ENCODE data around the gene BTLA.

The BTLA gene

GRCh38 chr3:112417696-112418318 is 81.5 kb downstream of the BTLA start:
- Mint-ChIP-seq H3K36me3 (ENCODE audit: insufficient read depth) (no peaks in the 10 kb centered on the region), H3K27me3 (peaks cover 7 to 14% of the 10 kb centered on the region in 2 donors), H3K9me3 (no peaks in the 10 kb centered on the region), H3K27ac (no peak overlapping the region), H3K4me1 (ENCODE audit: low read depth in 2 of 2) (peaks cover 0 to 2% of the 10 kb centered on the region in 2 donors), H3K4me3 (no peak overlapping the region)
- ATAC-seq (replicated peaks) (no peak), DNase-seq (no peak)

DNA sequence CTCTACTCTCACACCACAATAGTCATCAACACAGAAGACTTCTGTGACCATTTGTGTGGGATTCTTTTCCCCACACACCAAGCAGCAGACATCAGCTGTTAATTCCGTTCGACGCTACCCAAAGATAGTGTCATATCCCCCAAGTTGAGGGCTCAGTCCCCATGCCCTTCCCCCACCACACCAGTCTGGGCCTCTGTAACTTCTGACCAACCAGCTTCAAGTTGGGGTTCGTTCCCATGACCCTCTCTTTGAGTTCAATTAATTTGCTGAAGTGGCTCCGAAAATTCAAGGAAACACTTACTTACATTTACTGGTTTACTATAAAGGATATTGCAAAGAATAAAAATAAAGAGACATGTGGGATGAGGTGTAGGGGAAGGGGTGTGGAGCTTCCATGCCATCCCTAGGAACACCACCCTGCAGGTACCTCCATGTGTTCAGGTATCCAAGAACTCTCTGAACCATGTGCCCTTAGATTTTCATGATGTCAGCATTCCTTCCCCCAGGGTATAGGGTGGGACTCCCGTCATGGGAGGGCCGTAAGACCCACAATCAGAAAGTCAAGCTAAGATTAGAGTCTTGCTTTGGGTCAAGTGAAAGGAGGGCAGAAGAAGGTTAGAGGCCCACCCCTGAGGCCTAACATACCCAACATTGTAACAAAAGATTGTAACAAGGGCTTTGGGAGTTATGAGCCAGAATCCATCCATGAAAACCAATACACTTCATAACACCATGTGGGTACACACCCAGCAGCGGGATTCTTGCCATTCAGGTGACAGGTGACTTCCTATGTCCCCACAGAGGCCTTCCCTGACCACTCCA is 82.7 kb downstream of the BTLA start:
- no peak overlapping the region for H3K4me3 Mint-ChIP-seq
- H3K27ac Mint-ChIP-seq = no peak overlapping the region
- H3K27me3 Mint-ChIP-seq = peaks cover 4 to 14% of the 10 kb centered on the region in 2 donors
- H3K4me1 Mint-ChIP-seq (ENCODE audit: low read depth in 2 of 2) = peaks cover 0 to 2% of the 10 kb centered on the region in 2 donors
- no peaks in the 10 kb centered on the region for H3K36me3 Mint-ChIP-seq (ENCODE audit: insufficient read depth)
- DNase-seq = no peak
- no peaks in the 10 kb centered on the region for H3K9me3 Mint-ChIP-seq
- no peak for ATAC-seq (replicated peaks)

DNA sequence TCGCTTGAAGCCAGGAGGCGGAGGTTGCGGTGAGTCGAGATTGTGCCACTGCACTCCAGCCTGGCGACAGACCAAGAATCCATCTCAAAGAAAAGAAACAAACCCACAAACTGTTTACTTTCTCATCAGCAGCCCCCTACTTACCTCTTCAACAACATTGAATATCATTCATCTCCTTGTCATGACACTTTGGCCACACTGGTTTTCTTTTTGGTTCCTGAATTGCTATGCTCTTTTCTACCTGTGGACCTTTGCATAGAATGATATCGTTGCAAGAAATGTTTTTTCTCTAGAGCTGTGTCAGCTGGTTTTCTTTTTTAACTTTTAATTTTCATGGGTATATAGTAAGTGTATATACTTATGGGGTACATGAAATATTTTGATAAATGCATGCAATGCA is 83.9 kb downstream of the BTLA start:
- peaks cover 0 to 2% of the 10 kb centered on the region in 2 donors for H3K4me1 Mint-ChIP-seq (ENCODE audit: low read depth in 2 of 2)
- ATAC-seq (replicated peaks) = no peak
- H3K9me3 Mint-ChIP-seq = no peaks in the 10 kb centered on the region
- no peak overlapping the region for H3K27ac Mint-ChIP-seq
- DNase-seq = no peak
- no peaks in the 10 kb centered on the region for H3K36me3 Mint-ChIP-seq (ENCODE audit: insufficient read depth)
- H3K27me3 Mint-ChIP-seq = peaks cover 0 to 14% of the 10 kb centered on the region in 2 donors
- no peak overlapping the region for H3K4me3 Mint-ChIP-seq

Data from effector memory CD8-positive, alpha-beta T cell (primary cell).